Kasumi-1 (cell line): ENCODE results near the gene IRAK4.

Experiments
- DNase-seq, 2 experiments: peaks; one replicate each; lab custom pipeline; 2025; lab: John Stamatoyannopoulos, UW

Gene IRAK4

DNA sequence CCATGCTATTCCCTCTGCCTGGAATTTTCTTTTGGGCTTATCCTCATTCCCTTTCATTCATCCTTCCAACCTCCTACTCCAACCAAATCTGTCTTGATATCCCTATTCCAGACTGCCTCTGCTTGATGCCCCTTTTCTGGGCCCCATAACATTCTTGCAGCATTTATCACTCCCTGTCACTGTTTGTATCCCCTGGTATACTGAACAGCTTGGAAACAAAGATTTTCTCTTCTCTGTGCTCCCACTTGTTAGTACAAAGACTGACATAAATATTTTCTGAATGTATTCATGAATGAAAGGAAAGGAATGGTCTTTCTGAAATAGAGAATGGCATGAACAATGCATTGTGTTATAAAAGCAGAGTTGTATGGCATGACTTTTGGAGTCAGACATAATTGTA, 7.5 kb downstream of the IRAK4 start:
- DNase-seq, result no peak

DNA sequence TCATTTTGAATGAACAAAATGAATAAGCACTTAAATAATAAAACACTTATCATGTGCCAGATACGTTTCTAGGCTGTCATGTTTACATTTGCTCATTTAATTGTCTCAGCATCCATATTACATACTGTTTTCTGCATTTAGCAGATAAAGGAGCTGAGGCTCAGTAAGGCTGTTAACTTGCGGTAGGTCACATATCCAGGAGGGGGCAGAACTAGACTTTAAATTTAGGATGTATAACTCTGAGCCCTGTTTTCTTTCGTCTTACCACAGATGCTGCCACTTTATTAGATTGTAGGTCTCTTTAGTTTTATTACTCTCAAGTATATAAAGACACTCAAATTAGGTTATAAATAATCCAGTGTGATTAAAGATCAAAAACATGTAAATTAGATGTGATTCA, 17.7 kb downstream of the IRAK4 start:
- peak; percentile 57 to 77 for DNase-seq

DNA sequence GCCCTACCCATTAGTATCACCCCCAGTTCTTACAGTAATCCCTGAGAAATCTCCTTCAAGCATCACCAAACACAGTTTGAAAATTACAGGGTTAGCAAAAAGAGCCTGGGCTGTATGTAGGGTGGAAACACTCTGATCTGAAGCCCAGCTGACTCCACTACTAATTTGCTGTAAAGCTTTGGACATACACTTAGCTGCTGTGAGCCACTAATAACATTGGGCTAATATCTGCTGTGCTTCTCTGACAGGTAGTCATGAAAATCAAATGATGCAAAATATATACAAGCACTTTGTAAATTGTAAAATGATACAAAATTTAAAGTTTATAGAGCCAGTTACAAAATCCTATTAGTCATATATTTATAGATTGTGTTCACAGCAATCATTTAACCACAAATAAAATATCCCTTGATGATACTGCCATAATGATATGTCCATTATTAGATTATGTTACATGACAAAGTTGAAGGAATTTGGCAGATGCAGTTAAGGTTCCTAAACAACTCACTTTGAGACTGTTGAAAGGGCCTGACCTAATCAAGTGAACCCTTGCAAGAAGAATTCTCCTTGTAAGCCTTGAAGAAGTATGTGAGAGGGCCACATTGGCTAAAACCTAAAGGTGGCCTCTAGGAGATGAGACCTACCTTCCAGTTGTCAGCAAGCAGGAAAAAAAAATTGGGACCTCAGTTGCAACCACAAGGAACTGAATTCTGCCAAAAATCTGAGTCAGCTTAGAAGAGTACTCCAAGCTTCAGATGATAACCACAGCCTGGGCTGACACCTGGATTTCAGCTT, 28.3 kb downstream of the IRAK4 start:
- no peak for DNase-seq

DNA sequence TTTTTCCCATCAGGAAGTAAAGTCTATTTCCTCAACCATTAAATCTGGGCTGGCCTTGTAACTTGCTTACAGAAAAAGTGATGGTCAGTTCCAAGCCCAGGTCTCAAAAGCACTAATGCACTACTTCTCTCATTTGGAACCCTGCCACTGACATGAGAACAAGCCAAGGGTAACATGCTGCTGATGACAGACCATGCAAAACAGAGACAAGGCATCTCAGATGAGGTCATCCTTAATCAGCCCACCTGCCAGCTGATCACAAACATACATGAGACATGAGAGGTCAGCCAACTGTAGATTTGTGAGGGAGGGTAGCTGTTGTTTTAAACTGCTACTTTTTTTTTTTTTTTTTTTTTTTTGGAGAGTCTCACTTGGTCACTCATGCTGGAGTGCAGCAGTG, 31.2 kb downstream of the IRAK4 start:
- DNase-seq, result no peak

DNA sequence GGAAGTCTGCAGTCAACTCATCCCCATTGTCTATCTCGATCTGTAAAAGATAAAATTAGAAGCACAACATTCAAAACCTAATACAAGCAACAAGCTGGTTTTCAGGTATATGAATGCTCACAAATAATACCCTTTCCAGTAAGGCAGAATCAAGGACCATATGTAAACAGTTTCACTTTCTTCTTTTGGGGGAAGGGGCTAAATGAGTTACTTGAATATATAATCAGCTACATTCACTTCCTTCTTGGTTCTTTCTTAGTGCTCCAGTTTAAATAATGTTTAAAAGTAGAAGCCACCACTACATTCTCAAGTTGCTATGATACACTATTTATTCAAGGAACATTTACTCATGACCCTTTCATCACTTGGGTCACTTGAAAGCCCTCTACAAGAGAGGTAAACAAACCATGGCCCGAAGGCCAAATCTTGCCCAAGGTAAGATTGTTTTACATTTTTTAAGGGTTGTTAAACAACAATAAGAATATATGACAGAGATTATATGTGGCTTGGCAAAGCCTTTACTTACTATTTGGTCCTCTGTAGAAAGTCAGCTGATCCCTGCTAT, 37.0 kb downstream of the IRAK4 start:
- DNase-seq, result no peak

DNA sequence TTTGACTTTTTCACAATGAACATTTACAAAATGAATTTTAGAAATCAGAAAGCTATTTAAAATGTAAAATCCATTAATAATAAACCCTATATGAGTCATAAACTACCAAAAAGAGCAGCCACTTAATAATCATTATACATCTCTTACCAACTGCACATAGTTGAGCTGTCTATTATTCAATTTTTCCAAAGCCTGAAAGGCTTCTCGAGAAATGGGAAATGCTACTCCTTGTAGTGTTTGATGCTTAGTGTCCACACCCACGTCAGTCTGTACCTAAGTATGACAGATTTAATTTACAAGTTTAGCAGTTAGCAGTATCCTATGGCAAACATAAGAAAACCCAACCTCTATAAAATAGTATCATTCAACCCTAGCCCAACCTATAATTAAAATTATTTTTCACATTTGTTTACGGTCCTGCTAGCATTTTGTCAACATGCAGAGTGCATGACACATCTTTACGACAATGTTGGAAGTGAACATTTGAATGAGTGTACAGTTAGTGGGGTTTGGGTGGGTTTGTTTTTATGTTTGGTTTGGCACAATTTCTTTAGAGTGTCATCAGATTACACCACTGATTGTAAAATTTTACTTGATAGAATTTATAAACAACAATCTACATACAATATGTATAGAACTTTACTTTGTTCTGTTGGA, 38.9 kb downstream of the IRAK4 start:
- DNase-seq, result no peak

DNA sequence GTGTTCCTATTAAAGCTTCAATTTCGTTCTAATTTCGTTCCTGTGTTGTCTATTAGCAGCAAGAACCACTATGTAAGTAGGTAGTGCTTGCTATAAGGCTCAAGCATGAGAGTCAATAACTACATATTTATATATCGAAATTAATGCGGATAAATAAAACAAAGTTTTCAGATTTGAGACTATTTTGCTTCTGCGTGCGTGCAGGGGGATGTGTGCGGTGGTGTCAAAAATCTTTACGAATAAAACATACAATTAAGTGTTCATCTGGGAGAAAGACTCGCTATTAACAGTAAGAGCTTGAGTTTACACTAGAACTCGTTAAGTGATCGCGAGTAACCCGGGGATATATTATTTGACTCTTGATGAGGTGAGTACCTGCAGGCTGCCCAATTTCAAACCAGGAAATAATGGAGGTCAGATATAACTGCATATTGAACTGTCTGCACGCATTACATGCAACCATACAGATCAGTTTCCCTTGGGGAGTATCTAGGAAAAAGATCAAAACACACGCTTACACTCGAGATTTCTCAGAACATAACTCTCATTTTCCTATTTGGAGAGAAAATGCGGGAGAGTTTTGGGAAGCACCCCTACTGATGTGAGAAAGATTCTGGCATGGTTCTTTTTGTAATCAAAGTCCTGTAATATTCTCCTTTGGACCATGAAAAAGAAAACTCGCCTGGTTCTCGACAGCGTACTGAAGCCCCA, 46.6 kb downstream of the IRAK4 start:
- DNase-seq, result no peak

DNA sequence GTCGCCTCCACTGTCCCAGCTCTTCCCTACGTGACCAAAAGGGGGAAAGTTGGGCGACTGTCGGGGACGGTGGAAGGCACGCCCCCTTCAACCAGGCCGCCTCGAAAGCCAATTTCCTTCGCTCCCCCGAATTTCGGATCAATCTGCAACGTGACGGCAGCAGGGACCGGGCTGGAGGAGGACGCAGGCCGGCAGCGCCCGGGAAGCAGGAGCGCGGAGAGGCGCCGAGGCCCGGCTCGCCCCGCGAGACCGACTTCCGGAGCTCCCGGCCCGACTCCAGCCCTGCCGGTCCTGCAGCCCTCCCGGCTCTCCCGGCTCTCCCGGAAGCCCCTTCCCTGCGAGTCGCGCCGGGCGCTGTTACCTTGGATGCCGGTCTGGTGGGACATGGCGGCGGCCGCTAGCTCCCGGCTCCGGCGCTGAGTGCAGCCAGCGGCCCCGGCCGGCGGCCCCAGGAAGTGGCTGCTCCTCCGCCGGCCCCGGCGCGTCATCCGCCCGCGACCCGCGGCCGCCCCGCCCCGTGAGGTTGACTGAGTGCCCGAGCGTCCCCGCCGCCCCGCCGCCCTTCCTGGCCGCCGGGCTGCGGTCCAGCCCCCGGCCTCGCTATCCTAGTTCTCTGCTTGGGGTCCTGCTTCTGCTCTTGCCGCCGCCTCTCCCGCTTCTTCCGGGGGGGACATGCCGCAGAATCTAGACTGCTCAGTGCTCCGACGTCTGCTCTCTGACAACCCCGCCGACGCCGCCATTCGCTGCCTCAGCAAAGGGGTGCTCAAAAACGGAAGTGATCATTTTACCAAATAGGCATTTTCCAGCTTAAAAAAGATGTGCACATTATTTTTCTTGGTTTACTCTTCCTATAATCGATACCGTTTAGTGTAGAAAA, 47.3 kb downstream of the IRAK4 start, which contains the start of gene TWF1:
Gene TWF1, minus strand, starts transcription at position 458 of the 877 bp plus-strand sequence. Its CDS starts 72 bp downstream, at position 386.
- DNase-seq, result peak; percentile 70 to 78

DNA sequence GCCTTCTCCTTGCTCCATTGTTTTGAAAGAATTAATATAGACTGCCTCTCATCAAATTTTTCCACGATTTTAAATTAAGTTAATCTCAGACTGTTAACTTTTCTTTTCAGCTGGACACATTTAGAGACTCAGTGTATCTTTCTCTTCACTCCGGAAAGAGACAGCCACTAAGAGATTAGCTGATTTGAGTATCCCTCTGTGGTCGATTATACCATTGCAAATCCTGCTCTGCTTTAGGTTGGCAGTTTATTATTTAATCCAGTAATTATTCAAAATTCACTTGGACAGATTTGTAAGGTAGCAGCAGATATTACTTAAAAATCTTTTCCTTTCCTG, 48.0 kb downstream of the IRAK4 start:
- no peak for DNase-seq

DNA sequence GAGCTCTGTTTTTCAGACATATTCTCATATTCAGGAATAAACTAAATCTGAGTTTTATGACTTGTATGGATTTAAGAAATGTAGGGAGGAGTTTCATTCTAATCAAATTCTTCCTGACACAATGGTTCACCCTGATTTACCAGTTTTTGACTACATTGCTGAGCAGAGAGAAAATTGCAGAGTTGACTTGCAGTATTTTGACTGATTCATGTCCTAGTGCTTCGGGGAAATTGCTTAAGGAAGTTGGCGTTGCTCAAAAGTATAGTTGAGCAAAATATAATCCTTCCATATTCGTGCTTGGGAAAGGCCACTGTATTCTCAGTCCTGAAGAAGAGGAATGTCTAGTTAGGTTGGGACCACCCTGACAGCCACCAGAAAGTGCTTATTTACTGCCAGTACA, 48.6 kb downstream of the IRAK4 start:
- DNase-seq, result no peak

DNA sequence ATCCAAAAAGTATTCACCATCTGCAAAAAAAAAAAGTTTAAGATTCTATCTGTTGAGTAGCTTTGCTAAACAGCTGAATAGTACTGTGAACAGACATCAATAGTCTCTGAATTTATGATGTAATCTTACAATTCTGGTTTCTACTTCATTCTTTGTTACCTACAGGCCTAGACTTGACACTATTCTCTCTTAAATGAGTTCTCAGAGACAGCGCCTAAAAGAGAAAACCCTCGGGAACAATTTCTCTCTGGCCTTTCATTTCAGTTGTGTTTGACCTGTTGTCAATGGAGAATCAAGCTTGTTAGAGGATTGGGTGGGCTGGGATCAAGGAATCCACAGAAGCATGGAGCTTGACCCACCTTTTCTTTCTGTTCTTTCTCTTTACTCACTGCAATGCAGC, 53.3 kb downstream of the IRAK4 start:
- no peak for DNase-seq

DNA sequence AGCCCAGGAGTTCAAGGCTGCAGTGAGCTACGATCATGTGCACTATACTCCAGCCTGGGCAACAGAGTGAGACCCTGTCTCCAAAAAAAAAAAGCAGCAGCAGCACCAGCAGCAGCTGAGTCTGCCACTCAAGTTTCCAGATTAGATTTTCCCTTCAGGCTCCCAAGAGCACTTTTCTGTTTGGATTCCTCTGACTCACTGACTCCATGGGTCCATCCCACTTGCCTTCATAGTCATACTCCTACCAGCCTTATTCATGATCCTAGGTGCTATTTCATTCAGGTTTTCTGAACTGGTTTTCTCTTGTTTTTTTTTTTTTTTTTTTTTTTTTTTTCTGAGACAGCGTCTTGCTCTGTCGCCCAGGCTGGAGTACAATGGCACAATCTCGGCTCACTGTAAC, 54.2 kb downstream of the IRAK4 start:
- DNase-seq, result no peak

DNA sequence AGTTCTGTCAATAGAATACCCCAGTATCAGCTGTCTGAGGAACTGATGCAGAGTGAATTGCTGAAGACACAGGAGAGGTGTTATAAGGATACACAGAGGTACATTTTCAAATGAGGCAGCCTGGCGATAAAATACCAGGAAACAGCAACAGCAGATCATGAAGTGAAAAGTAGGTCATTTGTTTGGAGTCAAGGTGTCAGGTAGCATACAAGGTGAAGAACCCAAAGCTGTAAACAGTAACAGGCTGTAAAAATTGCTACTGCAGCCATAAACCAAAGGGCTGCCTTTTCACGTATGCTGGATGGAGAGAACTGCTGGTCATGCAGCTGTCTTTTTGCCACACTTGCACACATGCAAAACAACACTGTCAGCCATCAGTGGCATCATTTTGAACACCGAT, 56.7 kb downstream of the IRAK4 start:
- no peak for DNase-seq

DNA sequence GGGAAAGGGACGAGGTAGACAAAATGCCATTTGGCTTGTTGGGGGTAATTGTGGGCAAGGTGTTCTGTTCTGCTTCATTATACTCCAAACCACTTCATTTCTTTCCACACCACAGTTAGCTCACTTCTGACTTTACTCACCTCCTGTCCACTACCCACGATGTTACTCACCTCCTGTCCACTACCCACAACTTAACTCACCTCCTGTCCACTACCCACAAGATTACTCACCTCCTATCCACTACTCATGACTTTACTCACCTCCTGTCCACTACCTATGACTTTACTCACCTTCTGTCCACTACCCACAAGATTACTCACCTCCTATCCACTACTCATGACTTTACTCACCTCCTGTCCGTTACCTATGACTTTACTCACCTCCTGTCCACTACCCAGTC, 57.4 kb downstream of the IRAK4 start:
- DNase-seq, result no peak

DNA sequence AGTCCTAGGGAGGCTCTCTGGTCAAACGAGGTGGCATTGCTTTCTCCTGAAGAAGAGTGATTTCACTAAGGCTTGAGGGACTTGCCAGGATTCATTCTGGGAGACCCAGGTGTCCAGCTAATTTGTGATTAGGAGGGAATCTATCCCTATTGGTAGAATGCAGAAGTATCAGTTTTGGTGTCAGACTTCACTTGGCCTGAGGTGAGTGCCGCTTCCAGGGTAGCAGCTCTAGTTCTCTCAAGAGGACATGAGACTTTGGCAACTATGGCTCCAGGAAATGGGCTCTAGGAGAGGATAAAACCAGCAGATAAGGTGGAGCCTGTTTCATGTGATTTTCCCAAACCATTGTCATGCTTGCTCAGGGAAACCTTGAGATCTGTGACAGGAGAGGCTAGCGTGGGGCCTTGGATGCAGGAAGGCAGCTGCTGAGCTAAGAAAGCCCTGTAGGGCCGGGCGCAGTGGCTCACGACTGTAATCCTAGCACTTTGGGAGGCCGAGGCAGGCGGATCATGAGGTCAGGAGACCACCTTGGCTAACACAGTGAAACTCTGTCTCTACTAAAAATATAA, 65.5 kb downstream of the IRAK4 start:
- no peak for DNase-seq

DNA sequence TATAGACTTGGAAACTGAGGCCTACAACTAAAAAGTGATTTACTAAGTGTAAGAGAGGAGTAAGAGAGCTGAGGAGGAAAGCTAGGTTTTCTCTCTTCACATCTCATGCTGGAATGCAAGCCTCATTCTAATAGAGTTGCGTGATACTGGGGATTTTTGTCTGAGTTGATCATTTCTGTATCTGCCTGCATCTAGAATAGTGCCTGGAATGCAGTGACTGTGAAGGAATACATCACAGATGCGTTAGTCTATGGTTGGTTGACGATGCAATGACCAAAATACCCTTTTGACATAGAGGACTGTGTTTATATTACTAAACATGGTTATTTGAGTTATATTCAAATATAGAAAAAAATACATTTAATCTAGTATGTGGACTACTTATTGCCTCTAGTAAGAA, 67.9 kb downstream of the IRAK4 start:
- no peak for DNase-seq

DNA sequence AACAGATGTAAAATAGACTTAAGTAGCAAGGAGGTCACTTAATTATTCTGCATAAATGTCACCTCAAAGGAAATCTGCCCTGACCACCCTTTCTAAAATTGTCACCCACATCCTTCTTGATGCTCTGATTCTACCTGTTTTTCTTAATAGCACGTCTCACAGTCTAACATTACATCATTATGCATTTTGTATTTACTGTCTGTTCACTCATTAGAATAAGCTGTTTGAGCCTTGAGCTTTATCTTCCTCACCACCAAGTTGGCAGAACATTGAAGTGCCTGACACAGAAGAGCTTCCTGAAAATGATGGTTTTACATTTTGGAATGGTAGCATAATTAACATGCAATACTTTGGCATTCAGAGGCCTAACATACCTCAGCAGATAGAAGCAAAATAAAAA, 68.3 kb downstream of the IRAK4 start:
- DNase-seq, result no peak

DNA sequence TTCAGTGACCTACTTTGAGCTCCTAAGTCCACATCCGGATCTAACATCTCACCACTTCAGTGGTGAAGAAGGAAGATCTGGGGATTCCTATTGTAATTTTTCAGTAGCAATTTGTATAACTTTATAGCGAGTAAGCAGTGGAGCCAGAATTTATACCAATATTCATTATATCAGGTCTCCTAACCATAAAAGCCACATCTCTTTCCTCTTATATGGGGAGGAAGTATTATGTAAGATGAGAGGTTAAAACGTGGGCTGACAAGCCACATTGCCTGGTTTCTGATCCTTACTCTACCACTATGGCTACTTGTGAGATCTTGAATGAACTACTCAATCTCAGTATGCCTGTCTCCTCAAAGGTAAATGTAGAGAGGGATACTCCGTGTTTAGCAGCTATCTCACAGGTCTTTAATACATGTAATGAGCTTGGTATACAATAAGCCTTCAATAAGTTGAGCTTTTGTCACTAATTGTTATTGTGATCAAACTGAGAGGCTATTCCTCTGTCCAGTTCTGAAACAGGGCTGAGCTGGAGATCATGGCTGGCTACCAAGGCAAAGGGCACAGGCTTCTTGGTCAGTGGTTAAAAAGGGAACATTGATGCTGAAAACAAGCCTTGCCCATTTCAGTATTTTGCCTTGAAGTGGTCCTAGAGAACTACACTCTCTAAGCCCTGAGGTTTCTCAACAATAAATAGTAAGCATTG, 73.9 kb downstream of the IRAK4 start:
- peak; percentile 14 to 15 for DNase-seq

DNA sequence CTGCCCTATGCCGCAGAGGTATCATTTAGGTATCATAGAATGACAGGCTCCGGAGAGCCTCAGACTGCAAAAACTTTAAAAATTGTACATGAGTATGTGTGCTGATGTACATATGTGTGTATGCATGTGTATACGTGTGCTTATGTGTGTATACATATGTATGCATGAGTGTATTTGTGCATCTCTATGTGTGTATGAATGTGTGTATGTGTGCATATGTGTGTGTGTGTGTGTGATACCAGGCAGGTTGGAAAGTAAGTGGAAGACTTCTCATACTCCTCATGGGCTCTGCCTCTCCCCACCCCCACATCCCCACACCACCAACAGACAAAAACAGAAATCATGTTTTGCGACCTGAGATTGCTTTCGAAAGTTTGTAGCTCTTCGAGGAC, 76.5 kb downstream of the IRAK4 start:
- no peak for DNase-seq

DNA sequence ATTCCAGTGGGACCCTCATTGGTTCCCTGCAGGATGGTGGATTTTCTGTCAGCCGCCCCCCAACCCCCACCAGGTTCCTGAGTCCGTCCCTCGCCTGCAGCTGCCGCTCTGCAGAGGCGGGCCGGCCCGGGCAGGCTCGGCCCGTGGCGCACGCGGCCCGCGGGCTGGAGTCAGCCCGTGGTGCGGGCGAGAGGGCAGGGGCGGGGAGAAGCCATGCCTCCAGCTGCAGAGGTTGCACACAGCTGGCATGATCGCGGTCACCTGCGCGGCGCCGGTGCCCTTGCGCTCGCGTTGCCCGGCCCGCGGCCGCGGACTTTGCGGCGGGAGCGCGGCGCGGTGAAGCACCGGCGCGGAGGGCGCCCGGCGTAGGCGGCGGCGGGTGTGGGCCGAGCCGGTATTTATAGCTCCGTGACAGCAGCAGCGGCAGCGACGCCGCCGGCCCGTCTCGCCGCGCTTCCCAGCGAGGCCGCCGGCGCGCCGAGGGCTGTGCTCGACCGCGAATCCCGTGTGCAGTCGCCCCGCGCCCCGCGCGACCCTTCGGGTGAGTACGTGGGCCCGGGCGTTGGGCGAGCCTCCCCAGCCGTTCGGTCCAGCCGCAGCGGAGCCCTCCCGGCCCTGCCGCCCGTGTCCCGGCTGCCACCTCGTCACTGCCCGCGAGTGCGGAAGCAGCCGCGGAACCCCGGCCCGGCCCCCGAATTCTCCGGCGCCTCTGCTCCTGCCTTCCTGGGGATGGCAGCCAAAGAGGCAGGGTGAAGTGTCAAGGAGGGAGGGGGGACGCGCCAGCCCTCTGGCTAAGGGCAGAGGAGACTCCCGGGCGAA, 77.1 kb downstream of the IRAK4 start, which contains the start of gene TMEM117:
Gene TMEM117, plus strand, starts transcription at position 426 of the 819 bp plus-strand sequence.
- peak; percentile 16 to 39 for DNase-seq
